ENCODE data around the gene EPHB6.

EPHB6 gene

DNA sequence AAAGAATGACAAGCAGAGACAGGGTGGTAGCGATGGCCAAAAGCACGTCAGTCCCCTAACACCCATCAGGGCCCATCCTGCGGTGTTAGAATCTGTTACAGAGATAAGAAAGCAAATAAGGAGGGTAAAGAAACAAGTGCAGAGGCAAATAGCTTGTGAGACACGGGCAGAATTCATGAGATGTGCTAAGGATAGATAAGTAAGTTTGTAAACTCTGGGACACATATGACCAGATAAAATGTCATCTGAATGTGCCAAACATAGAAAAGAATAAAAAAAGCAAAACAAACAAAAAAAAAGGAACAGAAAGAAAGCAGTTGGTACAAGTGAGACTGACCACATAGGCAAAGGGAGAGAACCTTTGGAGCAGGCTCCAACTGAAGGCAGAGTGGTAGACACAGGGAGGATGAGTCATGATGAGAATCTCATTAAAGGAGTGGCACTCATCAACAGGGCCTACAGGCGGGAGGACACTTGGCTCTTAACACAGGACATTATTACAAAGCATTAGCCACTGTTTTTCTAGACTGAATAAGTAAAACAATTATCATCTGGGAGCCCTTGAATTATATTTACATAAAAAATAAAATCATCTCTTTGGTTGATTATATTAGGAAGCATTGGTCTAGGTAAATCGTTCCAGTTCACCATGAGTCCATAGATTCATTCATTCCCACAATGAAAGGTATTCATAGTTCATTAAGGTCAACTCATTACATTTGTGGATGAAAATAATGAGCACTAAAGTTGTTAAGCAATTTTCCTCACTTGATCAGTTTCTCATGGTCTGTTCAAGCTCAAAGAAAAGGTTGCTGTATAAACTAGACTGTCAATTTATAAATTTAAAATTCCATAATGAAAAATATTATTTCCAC, 21.5 kb upstream of the EPHB6 start:
- peaks cover 0 to 4% of the 10 kb centered on the region in 2 donors for H3K27me3 ChIP-seq (ENCODE audit: control insufficient read depth in 1 of 2, insufficient read depth in 2 of 2, low read length in 2 of 2)
- no peaks in the 10 kb centered on the region for H3K4me1 ChIP-seq (ENCODE audit: control insufficient read depth, insufficient read depth, low read length)
- H3K9ac ChIP-seq (ENCODE audit: low read length in 2 of 2): no peak overlapping the region
- no peaks in the 10 kb centered on the region for H3K36me3 ChIP-seq (ENCODE audit: control insufficient read depth in 2 of 2, insufficient read depth in 2 of 2, low read length in 2 of 2)
- H3K9me3 ChIP-seq (ENCODE audit: control insufficient read depth in 2 of 2, low read length in 2 of 2): no peaks in the 10 kb centered on the region
- H3K4me3 ChIP-seq (ENCODE audit: low read length in 2 of 2): no peak overlapping the region
- no peak overlapping the region for H3K27ac ChIP-seq (ENCODE audit: low read length)

DNA sequence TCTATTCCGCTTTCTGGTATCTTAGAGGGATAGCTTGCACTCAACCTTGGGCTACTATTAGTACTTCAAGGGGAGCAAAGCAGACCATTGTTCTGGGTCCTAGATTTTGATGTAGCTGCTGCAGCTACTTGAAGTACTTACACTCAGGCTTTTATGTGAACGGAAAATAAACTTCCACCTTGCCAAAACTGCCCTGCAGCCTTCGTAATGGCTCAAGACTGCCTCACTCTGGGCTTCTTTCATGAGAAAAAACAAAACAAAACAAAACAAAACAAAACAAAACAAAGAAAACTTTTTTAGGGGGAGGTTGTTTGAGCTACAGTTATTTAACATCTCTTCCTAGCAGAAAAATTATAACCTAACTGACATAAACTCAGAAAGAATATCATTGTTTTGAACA, 19.4 kb upstream of the EPHB6 start:
- Histone ChIP-seq H3K9me3 (ENCODE audit: control insufficient read depth in 2 of 2, low read length in 2 of 2) (no peaks in the 10 kb centered on the region), H3K4me3 (ENCODE audit: low read length in 2 of 2) (no peak overlapping the region), H3K4me1 (ENCODE audit: control insufficient read depth, insufficient read depth, low read length) (no peaks in the 10 kb centered on the region), H3K27ac (ENCODE audit: low read length) (no peak overlapping the region), H3K27me3 (ENCODE audit: control insufficient read depth in 1 of 2, insufficient read depth in 2 of 2, low read length in 2 of 2) (peaks cover 0 to 4% of the 10 kb centered on the region in 2 donors), H3K36me3 (ENCODE audit: control insufficient read depth in 2 of 2, insufficient read depth in 2 of 2, low read length in 2 of 2) (no peaks in the 10 kb centered on the region), H3K9ac (ENCODE audit: low read length in 2 of 2) (no peak overlapping the region)

DNA sequence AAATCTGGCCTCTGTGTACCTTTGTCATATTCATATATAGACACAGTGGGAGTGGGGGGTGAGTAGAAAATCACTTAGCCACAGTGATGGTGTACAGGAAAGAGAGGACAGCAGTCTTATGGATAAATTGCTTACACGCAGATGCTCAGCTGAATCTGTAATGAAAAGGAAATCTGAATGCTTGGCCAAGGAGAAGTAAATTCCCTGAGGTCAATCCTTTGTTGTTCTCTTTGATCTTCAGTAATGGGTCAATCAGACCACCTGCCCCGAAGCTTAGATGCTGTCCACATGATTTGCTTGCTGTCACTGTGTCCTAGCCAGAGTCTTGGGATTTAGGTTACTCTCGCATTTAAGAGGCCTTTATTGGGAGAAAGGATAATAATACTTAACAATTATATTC, 18.4 kb upstream of the EPHB6 start:
- Histone ChIP-seq H3K4me1 (ENCODE audit: control insufficient read depth, insufficient read depth, low read length) (no peaks in the 10 kb centered on the region), H3K9ac (ENCODE audit: low read length in 2 of 2) (no peak overlapping the region), H3K4me3 (ENCODE audit: low read length in 2 of 2) (no peak overlapping the region)

DNA sequence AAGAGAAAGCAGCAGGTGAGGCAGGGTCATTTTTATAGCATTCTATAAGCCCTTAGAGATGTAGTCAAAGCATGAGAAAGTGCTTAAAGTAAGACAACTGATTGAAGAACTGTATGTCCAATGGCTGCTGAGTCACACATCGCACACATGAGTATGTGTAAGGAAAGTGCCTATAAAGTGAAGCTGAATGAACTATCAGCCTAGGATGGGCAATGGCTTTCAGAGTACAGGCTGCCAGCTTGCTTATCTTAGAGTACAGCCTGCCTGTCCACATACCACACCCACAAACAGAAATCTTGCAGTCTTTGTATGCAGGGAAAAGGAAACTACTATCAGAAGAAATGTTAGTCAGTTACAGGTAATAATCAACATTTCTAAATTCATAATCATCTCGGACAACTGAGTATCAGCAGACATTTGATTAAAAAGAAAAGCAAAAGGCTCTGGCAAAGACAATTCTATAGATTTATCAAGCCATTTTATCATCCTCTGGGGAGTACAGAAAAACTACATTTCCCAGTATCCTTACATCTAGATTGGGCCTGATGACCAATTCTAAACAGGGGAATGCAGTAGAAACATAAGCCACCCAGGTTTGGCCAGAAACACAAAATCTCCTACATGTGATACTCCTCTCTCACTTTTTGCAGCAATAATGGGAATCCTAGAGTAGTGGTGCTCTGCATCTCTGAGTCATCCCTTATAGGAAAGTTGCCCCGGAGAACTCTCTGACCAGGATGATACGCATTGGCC, 16.2 kb upstream of the EPHB6 start:
- Histone ChIP-seq H3K9me3 (ENCODE audit: control insufficient read depth in 2 of 2, low read length in 2 of 2) (no peaks in the 10 kb centered on the region), H3K27ac (ENCODE audit: low read length) (no peak overlapping the region), H3K27me3 (ENCODE audit: control insufficient read depth in 1 of 2, insufficient read depth in 2 of 2, low read length in 2 of 2) (no peaks in the 10 kb centered on the region), H3K4me3 (ENCODE audit: low read length in 2 of 2) (no peak overlapping the region), H3K36me3 (ENCODE audit: control insufficient read depth in 2 of 2, insufficient read depth in 2 of 2, low read length in 2 of 2) (no peaks in the 10 kb centered on the region), H3K9ac (ENCODE audit: low read length in 2 of 2) (no peak overlapping the region), H3K4me1 (ENCODE audit: control insufficient read depth, insufficient read depth, low read length) (no peaks in the 10 kb centered on the region)

More for the DNA sequence above, 18.4 kb upstream of the EPHB6 start:
- peaks cover 0 to 4% of the 10 kb centered on the region in 2 donors for H3K27me3 ChIP-seq (ENCODE audit: control insufficient read depth in 1 of 2, insufficient read depth in 2 of 2, low read length in 2 of 2)
- no peaks in the 10 kb centered on the region for H3K9me3 ChIP-seq (ENCODE audit: control insufficient read depth in 2 of 2, low read length in 2 of 2)
- H3K27ac ChIP-seq (ENCODE audit: low read length): no peak overlapping the region
- H3K36me3 ChIP-seq (ENCODE audit: control insufficient read depth in 2 of 2, insufficient read depth in 2 of 2, low read length in 2 of 2): no peaks in the 10 kb centered on the region

DNA sequence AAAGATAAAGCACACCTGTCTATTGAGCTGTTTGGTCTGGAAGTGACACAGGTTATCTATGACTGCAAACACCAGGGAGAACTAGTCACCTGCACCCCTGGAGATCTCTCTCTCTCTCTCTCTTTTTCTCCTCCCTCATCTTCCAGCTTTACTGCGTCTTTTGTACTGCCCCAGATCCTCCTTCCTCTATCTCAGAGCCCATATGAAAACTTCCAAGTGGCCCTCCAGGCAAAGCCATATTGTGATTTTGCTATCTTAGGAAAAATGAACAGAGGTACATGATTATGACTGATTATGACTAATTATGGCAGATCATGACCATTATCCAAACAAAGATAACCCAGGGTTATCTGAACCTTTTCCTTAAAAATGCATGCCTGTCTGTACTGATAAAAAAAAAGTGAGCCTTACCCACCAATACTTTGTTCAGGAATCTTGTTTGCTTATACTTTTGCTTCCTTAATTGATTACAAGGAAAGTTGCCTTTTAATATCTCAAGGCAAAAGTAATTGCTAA, 12.6 kb upstream of the EPHB6 start:
- Histone ChIP-seq H3K27ac (ENCODE audit: low read length) (no peak overlapping the region), H3K9me3 (ENCODE audit: control insufficient read depth in 2 of 2, low read length in 2 of 2) (no peaks in the 10 kb centered on the region), H3K27me3 (ENCODE audit: control insufficient read depth in 1 of 2, insufficient read depth in 2 of 2, low read length in 2 of 2) (no peaks in the 10 kb centered on the region), H3K36me3 (ENCODE audit: control insufficient read depth in 2 of 2, insufficient read depth in 2 of 2, low read length in 2 of 2) (no peaks in the 10 kb centered on the region), H3K4me3 (ENCODE audit: low read length in 2 of 2) (no peak overlapping the region), H3K9ac (ENCODE audit: low read length in 2 of 2) (no peak overlapping the region), H3K4me1 (ENCODE audit: control insufficient read depth, insufficient read depth, low read length) (no peaks in the 10 kb centered on the region)

DNA sequence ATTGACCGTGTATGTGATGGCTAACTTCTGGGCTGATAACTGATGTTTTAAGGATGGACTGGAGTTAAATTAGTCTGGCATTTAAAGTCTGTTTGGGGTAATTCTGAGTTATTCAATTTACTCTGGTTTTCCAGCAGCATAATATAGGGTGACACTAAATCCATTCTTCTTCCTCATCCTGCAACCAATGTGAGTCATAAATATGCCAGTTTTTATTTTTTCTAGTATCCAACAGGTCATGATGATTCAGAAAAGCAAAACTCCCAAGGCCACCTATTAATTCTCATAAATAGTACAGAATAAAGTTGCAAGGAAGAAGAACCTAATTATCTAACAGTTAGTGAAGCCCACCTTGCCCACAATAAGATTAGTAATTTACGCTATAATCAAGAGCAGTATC, 7.5 kb upstream of the EPHB6 start:
- Histone ChIP-seq H3K9ac (ENCODE audit: low read length in 2 of 2) (no peak overlapping the region), H3K36me3 (ENCODE audit: control insufficient read depth in 2 of 2, insufficient read depth in 2 of 2, low read length in 2 of 2) (no peaks in the 10 kb centered on the region), H3K27me3 (ENCODE audit: control insufficient read depth in 1 of 2, insufficient read depth in 2 of 2, low read length in 2 of 2) (no peaks in the 10 kb centered on the region), H3K9me3 (ENCODE audit: control insufficient read depth in 2 of 2, low read length in 2 of 2) (no peaks in the 10 kb centered on the region), H3K27ac (ENCODE audit: low read length) (no peak overlapping the region), H3K4me3 (ENCODE audit: low read length in 2 of 2) (no peak overlapping the region), H3K4me1 (ENCODE audit: control insufficient read depth, insufficient read depth, low read length) (no peaks in the 10 kb centered on the region)

DNA sequence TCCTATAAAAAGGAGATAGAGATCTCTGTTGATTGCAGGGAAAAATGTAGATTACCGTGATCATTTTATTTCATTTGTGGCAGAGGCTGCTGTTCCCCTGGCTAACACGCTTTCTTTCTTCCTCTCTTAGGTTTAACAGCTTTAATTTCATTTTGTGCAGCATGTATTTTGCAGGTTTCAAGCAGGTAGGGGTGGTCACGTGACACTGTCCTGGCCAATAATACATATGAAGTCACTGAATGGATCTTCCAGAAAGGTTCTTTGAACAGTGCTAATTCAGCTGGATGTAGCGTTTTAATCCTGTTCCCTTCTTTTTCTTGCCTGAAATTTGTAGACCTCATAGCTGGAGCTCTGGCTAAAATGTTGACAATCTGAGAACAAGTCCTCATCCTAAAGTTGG, 3.6 kb upstream of the EPHB6 start:
- Histone ChIP-seq H3K27ac (ENCODE audit: low read length) (no peak overlapping the region), H3K9ac (ENCODE audit: low read length in 2 of 2) (no peak overlapping the region), H3K4me3 (ENCODE audit: low read length in 2 of 2) (no peak overlapping the region), H3K9me3 (ENCODE audit: control insufficient read depth in 2 of 2, low read length in 2 of 2) (no peaks in the 10 kb centered on the region), H3K27me3 (ENCODE audit: control insufficient read depth in 1 of 2, insufficient read depth in 2 of 2, low read length in 2 of 2) (no peaks in the 10 kb centered on the region), H3K4me1 (ENCODE audit: control insufficient read depth, insufficient read depth, low read length) (peaks cover 10% of the 10 kb centered on the region), H3K36me3 (ENCODE audit: control insufficient read depth in 2 of 2, insufficient read depth in 2 of 2, low read length in 2 of 2) (no peaks in the 10 kb centered on the region)

DNA sequence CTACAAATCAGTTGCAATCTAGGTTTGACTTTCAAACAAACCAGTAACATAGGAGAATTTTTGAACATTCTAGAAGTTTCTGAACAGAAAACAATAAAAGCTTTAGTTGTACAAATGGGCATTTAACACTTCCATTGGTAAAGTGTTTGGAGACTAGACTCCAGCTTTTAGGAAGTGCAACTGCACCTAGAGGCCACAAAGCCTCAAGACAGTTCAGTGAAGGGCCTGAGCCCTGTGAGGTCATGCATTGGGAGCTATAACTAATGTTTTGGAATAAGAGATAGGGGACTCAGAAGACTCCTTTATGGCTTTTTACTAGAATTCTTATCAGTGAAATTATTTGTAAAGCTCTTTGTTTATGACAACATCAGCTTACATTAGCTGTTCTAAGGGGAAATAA, 3.0 kb upstream of the EPHB6 start:
- Histone ChIP-seq H3K36me3 (ENCODE audit: control insufficient read depth in 2 of 2, insufficient read depth in 2 of 2, low read length in 2 of 2) (no peaks in the 10 kb centered on the region), H3K4me1 (ENCODE audit: control insufficient read depth, insufficient read depth, low read length) (peaks cover 10% of the 10 kb centered on the region), H3K9ac (ENCODE audit: low read length in 2 of 2) (no peak overlapping the region), H3K4me3 (ENCODE audit: low read length in 2 of 2) (no peak overlapping the region), H3K9me3 (ENCODE audit: control insufficient read depth in 2 of 2, low read length in 2 of 2) (no peaks in the 10 kb centered on the region), H3K27me3 (ENCODE audit: control insufficient read depth in 1 of 2, insufficient read depth in 2 of 2, low read length in 2 of 2) (no peaks in the 10 kb centered on the region), H3K27ac (ENCODE audit: low read length) (no peak overlapping the region)

DNA sequence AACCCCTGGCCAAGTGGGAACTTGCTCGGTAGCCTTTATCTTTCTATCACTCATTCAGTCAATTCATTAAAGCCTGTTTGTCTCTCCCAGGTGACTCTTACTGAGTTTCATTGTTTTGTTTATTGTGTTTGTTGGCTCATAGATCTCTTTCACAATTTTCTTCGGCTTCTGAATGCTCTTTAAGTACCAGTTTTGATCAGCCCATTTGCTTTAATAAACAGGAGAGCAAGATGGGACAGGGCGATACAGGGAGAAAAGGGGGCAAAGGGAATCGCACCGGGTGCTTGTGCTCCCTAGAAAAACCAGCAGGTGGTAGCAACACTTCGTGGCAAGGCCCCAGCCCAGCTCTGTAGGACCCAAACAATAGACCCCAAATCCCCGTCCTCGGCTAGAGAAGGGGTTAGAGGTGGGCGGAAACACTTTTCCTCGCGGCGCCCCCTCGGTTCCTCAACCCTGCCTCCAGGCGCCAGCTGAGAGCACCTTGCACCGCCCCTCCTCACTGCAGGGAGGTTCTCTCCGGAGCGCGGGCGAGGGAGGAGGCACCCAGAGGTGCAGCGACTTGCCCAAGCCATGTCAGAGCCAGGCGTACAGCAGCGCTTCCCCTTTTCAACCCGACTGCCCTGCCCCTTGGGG, 1.0 kb upstream of the EPHB6 start:
- Histone ChIP-seq H3K4me3 (ENCODE audit: low read length in 2 of 2) (peak overlapping the region; percentile 86 to 90), H3K4me1 (ENCODE audit: control insufficient read depth, insufficient read depth, low read length) (peaks cover 10% of the 10 kb centered on the region), H3K27ac (ENCODE audit: low read length) (peak overlapping the region; percentile 31), H3K9me3 (ENCODE audit: control insufficient read depth in 2 of 2, low read length in 2 of 2) (no peaks in the 10 kb centered on the region), H3K9ac (ENCODE audit: low read length in 2 of 2) (peak overlapping the region; percentile 66 to 76), H3K27me3 (ENCODE audit: control insufficient read depth in 1 of 2, insufficient read depth in 2 of 2, low read length in 2 of 2) (no peaks in the 10 kb centered on the region), H3K36me3 (ENCODE audit: control insufficient read depth in 2 of 2, insufficient read depth in 2 of 2, low read length in 2 of 2) (no peaks in the 10 kb centered on the region)

DNA sequence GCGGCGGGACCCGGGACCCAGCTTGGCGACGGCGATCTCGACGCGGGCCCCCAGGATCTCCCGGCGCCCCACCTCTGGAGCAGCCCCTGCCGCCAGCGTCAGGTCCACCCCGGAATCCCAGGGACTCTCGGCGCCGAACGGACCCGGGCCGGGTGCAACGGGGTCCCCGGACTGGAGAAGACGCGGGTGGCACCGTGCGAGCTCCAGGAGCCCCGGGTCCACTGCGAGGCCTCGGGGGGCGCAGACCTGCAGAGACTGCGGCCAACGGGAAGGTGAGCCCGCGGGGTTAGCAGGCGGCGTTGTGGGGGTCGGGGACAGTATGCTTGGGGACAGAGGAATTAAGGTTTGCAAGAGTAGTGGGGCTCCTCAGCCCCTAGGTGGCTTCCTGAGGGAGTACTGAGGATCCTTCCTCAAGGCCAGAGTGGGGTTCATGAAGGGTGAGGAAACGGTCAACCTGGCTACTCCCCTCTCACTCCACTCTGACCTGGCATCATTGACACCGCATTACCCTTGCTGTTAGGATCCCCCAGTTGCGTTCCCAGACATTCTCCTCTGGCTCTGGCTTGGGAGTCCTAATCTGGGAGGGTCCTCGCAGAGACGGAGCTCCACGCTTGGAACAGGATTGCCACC, 353 bp downstream of the EPHB6 start:
- H3K9ac ChIP-seq (ENCODE audit: low read length in 2 of 2): peak overlapping the region in 1 of 2 donors; percentile 42
- no peaks in the 10 kb centered on the region for H3K9me3 ChIP-seq (ENCODE audit: control insufficient read depth in 2 of 2, low read length in 2 of 2)
- no peaks in the 10 kb centered on the region for H3K27me3 ChIP-seq (ENCODE audit: control insufficient read depth in 1 of 2, insufficient read depth in 2 of 2, low read length in 2 of 2)
- peaks cover 10% of the 10 kb centered on the region for H3K4me1 ChIP-seq (ENCODE audit: control insufficient read depth, insufficient read depth, low read length)
- no peak overlapping the region for H3K27ac ChIP-seq (ENCODE audit: low read length)
- H3K36me3 ChIP-seq (ENCODE audit: control insufficient read depth in 2 of 2, insufficient read depth in 2 of 2, low read length in 2 of 2): no peaks in the 10 kb centered on the region
- peak overlapping the region; percentile 59 to 86 for H3K4me3 ChIP-seq (ENCODE audit: low read length in 2 of 2)

All from stomach smooth muscle (tissue), 2 donors.